Kidney (tissue), 14 donors: ENCODE results near the gene BTBD9. TPM values are rescaled to one million over a fixed set of nuclear protein-coding genes. Genes with fewer than 3 reads are reported as not detected.

ENCODE experiments used
- DNase-seq, 5 donors: peaks; one replicate each; pipeline ENCODE4 v3.0.0-alpha.2; 2013 to 2020
- FAIRE-seq: peaks from 2 replicates; lab custom pipeline; 2012; peaks lifted over from hg19 to GRCh38; lab: Jason Lieb, UNC
- H3K27ac ChIP-seq, 2 donors: one replicate each; pipeline ENCODE4 v1.7.0; 2013; ENCODE audit warnings: low read depth in 2 of 2, low read length in 2 of 2, inconsistent platforms in 1 of 2
- H3K27me3 ChIP-seq: one replicate; pipeline ENCODE4 v1.7.1; 2013; ENCODE audit warnings: low read length, inconsistent platforms; ENCODE audit not compliant: control insufficient read depth, insufficient read depth
- H3K36me3 ChIP-seq, 3 donors: one replicate each; pipeline versions ENCODE4 v1.7.0 to v1.7.1; 2013; ENCODE audit warnings: low read length in 3 of 3, control low read depth in 1 of 3, inconsistent platforms in 1 of 3; ENCODE audit not compliant: insufficient read depth in 3 of 3, control insufficient read depth in 2 of 3
- H3K4me1 ChIP-seq, 3 donors: one replicate each; pipeline versions ENCODE4 v1.7.0 to v1.7.1; 2013; ENCODE audit warnings: low read length in 3 of 3, inconsistent platforms in 1 of 3, low read depth in 1 of 3; ENCODE audit not compliant: control insufficient read depth in 2 of 3, insufficient read depth in 2 of 3
- H3K4me3 ChIP-seq, 3 donors: one replicate each; pipeline versions ENCODE4 v1.7.0 to v1.8.1; 2013; ENCODE audit warnings: low read length in 3 of 3, control low read depth in 1 of 3, inconsistent platforms in 1 of 3
- H3K9ac ChIP-seq, 3 donors: one replicate each; pipeline versions ENCODE4 v1.7.0 to v1.7.1; 2013; ENCODE audit warnings: low read length in 3 of 3, control low read depth in 1 of 3, inconsistent platforms in 1 of 3
- H3K9me3 ChIP-seq, 3 donors: one replicate each; pipeline versions ENCODE4 v1.7.0 to v1.7.1; 2013; ENCODE audit warnings: low read length in 3 of 3, control low read depth in 1 of 3, inconsistent platforms in 1 of 3; ENCODE audit not compliant: control insufficient read depth in 2 of 3, insufficient read depth in 1 of 3
- CTCF ChIP-seq: IDR thresholded peaks from 3 replicates; pipeline ENCODE4 v1.5.1; 2012; ENCODE audit warnings: mild to moderate bottlenecking, moderate library complexity, borderline replicate concordance; ENCODE audit not compliant: insufficient read depth; ENCODE audit errors: extremely low read depth
- intact Hi-C: fragments of 100-400 bp; cut with DNase I; formaldehyde crosslinking; loops from one replicate; pipeline ENCODE4 v1.11.1; 2022
- polyA plus RNA-seq: library from polyadenylated mRNA; stranded (reverse); fragments of 350-450 nt; fragmentation: Illumina TruSeq; extraction: RNeasy Lipid Tissue Mini Kit (QIAGEN cat#74804); gene quantifications from one replicate; pipeline ENCODE4 v1.2.3, GENCODE V29; 2014; ENCODE audit warnings: low read depth, low replicate concordance; ENCODE audit not compliant: insufficient read depth
- total RNA-seq: library from RNA; stranded (reverse); fragmentation: NEBNext Ultra II Directional; extraction: Animal tissue kit (Norgen Biotek cat#: 25700); gene quantifications from one replicate; pipeline ENCODE4 v1.2.1, GENCODE V29; 2021
- donor health status: control.
- donor health status: control.
- donor health status: control.
- donor health status: control.
- donor health status: control.
- donor health status: DM: yes; HTN: yes; CAD: no.
- donor health status: Normal renal cell carcinoma (clear cell type).

BTBD9 gene
- total and polyA plus RNA-seq, 2 donors from 2014 or later = 4.2 to 29.9 TPM

DNA sequence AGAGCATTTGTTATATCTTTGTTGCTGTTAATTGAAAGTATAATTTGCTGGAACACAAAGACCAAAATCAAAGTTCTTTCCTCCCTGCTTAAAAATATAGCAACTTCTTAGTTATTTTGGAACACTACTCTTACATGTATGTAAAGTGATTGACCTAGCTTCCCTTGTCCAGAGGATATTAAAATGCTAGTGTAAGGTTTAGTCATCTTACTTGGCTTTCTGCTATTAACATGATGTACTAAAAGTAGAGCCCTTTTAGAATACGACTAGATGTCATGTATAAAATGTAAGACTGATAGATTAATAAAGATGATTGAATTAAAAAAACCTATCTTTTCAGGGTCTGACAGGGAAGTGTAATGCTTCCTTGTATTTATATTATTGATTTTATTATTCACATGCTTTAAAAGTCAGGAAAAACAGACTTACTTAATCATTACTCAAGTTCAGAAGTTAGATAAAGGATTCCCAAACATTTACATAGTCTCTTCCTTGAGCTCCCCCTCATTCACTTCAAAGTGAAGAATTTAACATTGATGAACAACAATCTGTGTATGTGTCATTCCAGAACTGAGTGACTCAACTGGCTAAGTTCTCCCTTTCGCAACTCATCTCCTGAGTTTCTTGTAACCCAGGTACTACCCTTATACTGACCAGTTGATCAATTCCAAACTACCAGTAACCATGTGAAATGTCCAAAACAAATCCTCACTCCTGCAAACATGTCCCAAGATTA, 50.9 kb downstream of the BTBD9 start:
- FAIRE-seq = no peak
- intact Hi-C loops = no loop called here

DNA sequence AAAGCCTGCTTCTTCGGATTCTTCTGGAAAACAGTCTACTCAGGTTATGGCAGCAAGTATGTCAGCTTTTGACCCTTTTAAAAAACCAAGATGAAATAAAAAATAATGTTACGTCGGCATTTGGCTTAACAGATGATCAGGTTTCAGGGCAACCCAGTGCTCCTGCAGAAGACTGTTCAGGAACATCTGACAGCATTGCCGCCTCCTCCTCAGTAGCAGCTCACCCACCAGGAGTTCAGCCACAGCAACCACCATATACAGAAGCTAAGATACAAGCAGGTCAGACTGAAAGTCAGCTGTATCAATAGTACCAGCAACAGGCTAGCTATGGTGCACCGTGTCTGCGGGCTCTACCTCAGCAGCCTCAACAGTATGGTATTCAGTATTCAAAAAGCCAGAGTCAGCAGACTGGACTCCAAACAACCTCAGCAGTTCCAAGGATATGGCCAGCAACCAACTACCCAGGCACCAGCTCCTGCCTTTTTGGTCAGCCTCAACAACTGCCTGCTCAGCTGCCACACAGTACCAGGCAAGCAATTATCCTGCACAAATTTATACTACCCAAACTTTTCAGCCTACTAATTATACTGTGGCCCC, 51.9 kb downstream of the BTBD9 start:
- no peak overlapping the region for H3K4me3 ChIP-seq
- H3K27ac ChIP-seq = no peak overlapping the region
- no peaks in the 10 kb centered on the region for H3K4me1 ChIP-seq
- no peak overlapping the region for H3K9ac ChIP-seq
- no peaks in the 10 kb centered on the region for H3K9me3 ChIP-seq
- TF ChIP-seq CTCF = no peak
- intact Hi-C loops = no loop called here
- H3K27me3 ChIP-seq = no peaks in the 10 kb centered on the region
- H3K36me3 ChIP-seq = peaks cover 0 to 5% (median 5%) of the 10 kb centered on the region in 3 donors
- DNase-seq (no peak), FAIRE-seq (no peak)

More for the DNA sequence above, 50.9 kb downstream of the BTBD9 start:
- Histone ChIP-seq H3K36me3 (peaks cover 0 to 6% (median 5%) of the 10 kb centered on the region in 3 donors), H3K9ac (no peak overlapping the region), H3K4me3 (no peak overlapping the region), H3K4me1 (no peaks in the 10 kb centered on the region), H3K9me3 (no peaks in the 10 kb centered on the region), H3K27me3 (no peaks in the 10 kb centered on the region), H3K27ac (no peak overlapping the region)
- no peak for DNase-seq
- TF ChIP-seq CTCF = no peak

GRCh38 chr6:38586992-38587391, 52.7 kb downstream of the BTBD9 start:
- no peak for TF ChIP-seq CTCF

More at GRCh38 chr6:38586992-38587391, 52.7 kb downstream of the BTBD9 start:
- H3K4me3 ChIP-seq = no peak overlapping the region
- no peak overlapping the region for H3K27ac ChIP-seq
- H3K27me3 ChIP-seq = no peaks in the 10 kb centered on the region
- H3K4me1 ChIP-seq = no peaks in the 10 kb centered on the region
- FAIRE-seq = no peak
- H3K36me3 ChIP-seq = peaks cover 0 to under 1% (median 0%) of the 10 kb centered on the region in 3 donors
- no peaks in the 10 kb centered on the region for H3K9me3 ChIP-seq
- DNase-seq = no peak
- no peak overlapping the region for H3K9ac ChIP-seq
- intact Hi-C loops = no loop called here
